Motor neuron (in vitro differentiated cells): ENCODE measurements around the gene GNAS-AS1. TPM values are rescaled to one million over a fixed set of nuclear protein-coding genes. Genes with fewer than 3 reads are reported as not detected.

Experiments
- ATAC-seq, 8 experiments: fragments of 200-7000 bp; cut with Tn5 transposase; replicated peaks in 6 of 8; 2 replicates each; pipeline ENCODE4 v1.8.0; 2021; ENCODE audit warnings: mild to moderate bottlenecking in 8 of 8, moderate library complexity in 8 of 8
- H3K27ac ChIP-seq, 2 donors: fragments of 250-450 bp; sonication (Bioruptor Pico); 2 replicates each; pipeline ENCODE4 v1.9.0; 2021; ENCODE audit warnings: antibody characterized with exemption in 2 of 2, mild to moderate bottlenecking in 2 of 2, moderate library complexity in 1 of 2
- H3K4me1 ChIP-seq, 2 donors: fragments of 250-450 bp; sonication (Bioruptor Pico); replicated peaks in 1 of 2; 2 replicates each; pipeline ENCODE4 v1.6.1; 2021; ENCODE audit warnings: antibody characterized with exemption in 2 of 2, mild to moderate bottlenecking in 2 of 2, moderate library complexity in 1 of 2
- H3K4me3 ChIP-seq, 5 donors: fragments of 250-450 bp; sonication (Bioruptor Pico); 2 replicates each; pipeline ENCODE4 v1.9.0; 2021; ENCODE audit warnings: antibody characterized with exemption in 5 of 5, mild to moderate bottlenecking in 5 of 5, moderate library complexity in 4 of 5
- WGBS, 10 experiments: fragments of 450-650 bp; shearing (Covaris generic); methylation state at CpG; one replicate each; pipeline ENCODE4 v1.0.0; 2022; 5-methylcytosine and 5-hydroxymethylcytosine counted together
- in situ Hi-C, 9 experiments: fragments of 400-800 bp; cut with MboI; loops; one replicate each; pipeline ENCODE4 v1.15.0; 2021; ENCODE audit warnings: low sequenced_read_pairs in 9 of 9, low pct_unique_long_range_greater_than_20kb in 2 of 9; ENCODE audit not compliant: unreplicated experiment in 9 of 9
- total RNA-seq, 8 experiments: library from RNA; unstranded; fragments of 300-600 nt; gene quantifications; 2 replicates each; pipeline versions ENCODE4 v1.2.3 to v1.2.4, GENCODE V29; 2022

GNAS-AS1 gene
- total RNA-seq, 8 experiments from 2014 or later: 0.50 to 5.0 (median 2.3) TPM

DNA sequence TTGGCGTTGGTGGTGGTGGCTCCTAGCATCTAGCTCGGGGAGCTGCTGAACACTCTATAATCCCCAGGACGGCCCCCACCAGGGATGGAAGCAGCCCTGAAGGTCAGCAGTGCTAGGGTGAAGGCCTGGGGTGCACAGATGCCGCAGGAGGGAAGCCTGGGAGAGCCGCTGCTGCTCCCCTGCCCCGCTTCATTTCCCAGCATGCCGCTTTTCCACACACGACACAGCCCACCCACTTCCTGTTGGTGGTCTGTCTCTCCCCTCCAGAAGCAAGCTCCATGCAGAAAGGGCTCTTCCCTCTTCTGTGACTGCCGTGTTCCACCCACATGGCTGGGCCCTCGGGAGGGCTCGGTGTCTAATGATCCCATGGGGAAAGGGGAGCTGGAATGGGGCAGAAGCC is 35.3 kb downstream of the GNAS-AS1 start:
- no peak overlapping the region for H3K27ac ChIP-seq
- H3K4me1 ChIP-seq: peaks cover 8% of the 10 kb centered on the region in 2 donors
- H3K4me3 ChIP-seq: no peak overlapping the region
- in situ Hi-C loops: no loop called here
- ATAC-seq: no peak
- WGBS, 10 experiments: 67 to 100% (median 85%) methylated on average over 1 to 6 of the region's 11 CpGs; no CpG with 5 or more reads in 4 of the 10 experiments

DNA sequence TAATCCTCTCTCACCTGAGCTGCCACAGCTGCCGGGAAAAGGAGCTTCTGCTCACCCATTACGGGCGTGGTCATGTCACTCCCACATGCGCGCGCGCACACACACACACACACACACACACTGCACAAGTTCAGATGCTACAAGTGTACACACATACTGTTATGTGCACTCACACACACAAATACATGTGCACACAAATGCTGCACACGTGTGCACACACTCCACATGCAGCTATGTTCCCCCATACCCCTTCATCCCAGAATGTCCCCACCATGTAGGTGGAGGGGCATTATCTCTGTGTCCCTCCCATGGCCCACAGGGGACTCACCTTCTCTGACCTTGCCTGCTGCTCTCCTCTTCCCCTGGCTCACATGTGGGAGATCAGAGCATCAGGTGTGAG is 37.3 kb downstream of the GNAS-AS1 start:
- WGBS, 10 experiments: 40 to 84% (median 83%) methylated on average over 1 to 8 of the region's 8 CpGs; no CpG with 5 or more reads in 7 of the 10 experiments
- no peak overlapping the region for H3K27ac ChIP-seq
- ATAC-seq: no peak
- in situ Hi-C loops: no loop called here
- H3K4me1 ChIP-seq: peaks cover 11 to 16% of the 10 kb centered on the region in 2 donors
- no peak overlapping the region for H3K4me3 ChIP-seq

- in situ Hi-C loops: no loop called here
- Histone ChIP-seq H3K4me3 (no peak overlapping the region), H3K4me1 (peaks cover 20 to 34% of the 10 kb centered on the region in 2 donors), H3K27ac (no peak overlapping the region)
- ATAC-seq: peak in 5 of 8 experiments; percentile 76 to 90 (median 89)
- WGBS, 10 experiments: 20 to 100% (median 88%) methylated on average over 1 to 10 of the region's 13 CpGs; no CpG with 5 or more reads in 3 of the 10 experiments
Observed at GRCh38 chr20:58811334-58811733, 39.4 kb downstream of the GNAS-AS1 start.

GRCh38 chr20:58810879-58811250 is 39.8 kb downstream of the GNAS-AS1 start:
- peak in 1 of 8 experiments; percentile 0 for ATAC-seq
- WGBS, 10 experiments: 45 to 100% (median 74%) methylated on average over 1 to 6 of the region's 10 CpGs; no CpG with 5 or more reads in 4 of the 10 experiments
- no peak overlapping the region for H3K27ac ChIP-seq
- H3K4me3 ChIP-seq: no peak overlapping the region
- in situ Hi-C loops: no loop called here
- H3K4me1 ChIP-seq: peaks cover 20 to 34% of the 10 kb centered on the region in 2 donors

DNA sequence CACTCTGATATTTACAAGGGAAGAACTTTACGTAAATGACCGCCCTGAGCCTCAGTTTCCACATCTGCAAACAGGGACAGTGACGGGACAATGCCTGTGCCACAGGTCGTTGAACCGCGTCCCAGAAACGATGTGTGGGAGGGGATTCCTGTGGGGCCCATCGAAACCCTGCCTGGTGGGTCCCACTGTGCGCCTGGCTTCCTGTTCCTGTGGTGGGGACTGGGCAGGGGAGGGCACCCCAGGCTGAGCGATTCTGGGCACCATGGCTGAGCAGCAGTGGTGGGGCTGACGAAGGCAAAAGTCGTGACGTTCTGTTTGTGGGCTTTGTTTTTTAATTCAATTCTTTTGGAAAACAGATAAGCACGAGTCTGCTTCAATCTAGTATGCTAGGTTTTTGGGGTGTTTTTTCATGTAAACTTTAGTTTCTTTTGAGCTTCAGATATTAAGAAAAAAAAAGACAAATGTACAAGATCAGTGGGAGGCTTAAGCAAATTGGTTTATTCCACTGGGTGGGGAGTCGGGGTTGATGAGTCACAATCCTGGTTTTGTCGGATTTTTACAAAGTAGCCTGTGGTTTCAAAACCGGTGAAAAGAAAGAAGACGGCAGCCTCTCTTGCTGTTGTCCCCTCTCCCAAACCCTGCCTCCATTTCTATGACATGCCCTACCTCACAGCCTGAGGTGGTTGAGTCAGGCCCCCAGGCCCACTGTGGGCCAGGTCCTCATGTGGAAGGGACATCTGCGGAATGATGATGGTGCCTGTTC is 40.4 kb downstream of the GNAS-AS1 start:
- 47 to 81% (median 68%) methylated on average over 1 to 13 of the region's 19 CpGs for WGBS, 10 experiments
- Histone ChIP-seq H3K4me3 (no peak overlapping the region), H3K27ac (no peak overlapping the region), H3K4me1 (peaks cover 20 to 34% of the 10 kb centered on the region in 2 donors)
- peak in 2 of 8 experiments; percentile 52 to 74 for ATAC-seq
- in situ Hi-C loops: no loop called here

DNA sequence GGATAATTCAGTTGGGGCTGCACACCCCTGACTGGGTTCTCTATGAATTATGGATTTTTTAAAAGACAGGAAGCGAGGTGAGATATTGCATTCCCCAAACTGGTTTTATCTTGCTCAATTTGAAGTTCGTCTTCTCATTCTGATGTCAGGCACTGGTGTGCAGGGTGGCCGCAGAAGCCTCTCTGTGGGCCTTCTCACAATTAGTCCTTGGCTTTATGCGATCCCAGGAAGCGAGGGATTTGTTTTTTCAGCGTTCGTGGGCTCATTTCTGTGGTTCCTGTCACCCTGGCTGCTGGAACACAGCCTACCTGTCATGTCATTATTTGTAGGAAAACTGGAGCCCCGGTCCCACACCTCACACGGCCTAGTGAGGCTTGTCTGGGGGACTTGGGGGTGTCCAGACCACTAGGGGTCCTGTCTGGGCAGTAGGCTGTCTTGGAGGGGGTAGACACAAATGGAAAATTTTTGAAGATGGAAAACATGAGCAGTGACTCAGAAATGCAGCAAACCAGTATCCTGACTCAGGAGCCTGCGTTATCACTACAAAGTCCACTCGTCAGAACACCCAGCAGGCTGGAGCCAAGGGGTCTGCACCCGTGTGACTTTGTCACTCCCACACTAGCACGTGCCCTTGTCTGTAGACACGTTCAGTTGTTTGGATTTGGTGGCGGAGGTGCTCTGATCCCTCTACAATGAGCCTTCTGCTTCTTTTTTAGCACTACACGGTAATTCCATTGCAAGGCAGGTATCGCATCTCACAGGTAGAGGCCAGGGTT is 42.2 kb downstream of the GNAS-AS1 start:
- in situ Hi-C loops: no loop called here
- 28 to 100% (median 72%) methylated on average over 1 to 10 of the region's 17 CpGs; no CpG with 5 or more reads in 2 of the 10 experiments for whole genome bisulfite sequencing, 10 experiments
- Histone ChIP-seq H3K27ac (peak overlapping the region in 1 of 2 donors; percentile 30), H3K4me3 (no peak overlapping the region), H3K4me1 (peaks cover 20 to 34% of the 10 kb centered on the region in 2 donors)
- ATAC-seq: peak in 5 of 8 experiments; percentile 20 to 75 (median 51)

DNA sequence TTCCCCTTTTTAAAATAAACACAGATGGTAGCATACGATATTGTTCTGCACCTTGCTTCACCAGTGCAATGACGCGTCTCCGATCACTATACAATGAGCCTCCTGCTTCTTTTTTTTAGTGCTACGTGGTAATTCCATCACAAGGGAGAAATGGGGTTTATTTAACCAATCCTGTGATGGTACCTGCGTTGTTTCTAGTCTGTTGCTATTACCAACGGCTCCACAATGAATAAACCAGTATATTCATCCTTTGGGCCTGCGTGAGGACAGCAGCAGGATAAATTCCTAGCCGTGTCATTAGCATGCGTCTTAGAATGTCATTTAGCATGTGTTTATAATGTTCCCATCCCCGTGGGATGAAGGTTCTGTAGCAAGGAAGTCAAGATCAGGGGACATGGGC is 42.9 kb downstream of the GNAS-AS1 start:
- peak in 4 of 8 experiments; percentile 6 to 19 (median 15) for ATAC-seq
- Histone ChIP-seq H3K4me1 (peaks cover 20 to 36% of the 10 kb centered on the region in 2 donors), H3K4me3 (no peak overlapping the region), H3K27ac (no peak overlapping the region)
- WGBS, 10 experiments: 66 to 100% (median 84%) methylated on average over 1 to 10 of the region's 11 CpGs; no CpG with 5 or more reads in 1 of the 10 experiments
- in situ Hi-C loops: no loop called here

- Histone ChIP-seq H3K4me3 (no peak overlapping the region), H3K27ac (no peak overlapping the region), H3K4me1 (peaks cover 11 to 28% of the 10 kb centered on the region in 2 donors)
- ATAC-seq: no peak
- in situ Hi-C loops: no loop called here
- 62 to 100% (median 95%) methylated on average over 1 to 8 of the region's 18 CpGs; no CpG with 5 or more reads in 3 of the 10 experiments for WGBS, 10 experiments
Observed at GRCh38 chr20:58803533-58803932, 47.2 kb downstream of the GNAS-AS1 start.

DNA sequence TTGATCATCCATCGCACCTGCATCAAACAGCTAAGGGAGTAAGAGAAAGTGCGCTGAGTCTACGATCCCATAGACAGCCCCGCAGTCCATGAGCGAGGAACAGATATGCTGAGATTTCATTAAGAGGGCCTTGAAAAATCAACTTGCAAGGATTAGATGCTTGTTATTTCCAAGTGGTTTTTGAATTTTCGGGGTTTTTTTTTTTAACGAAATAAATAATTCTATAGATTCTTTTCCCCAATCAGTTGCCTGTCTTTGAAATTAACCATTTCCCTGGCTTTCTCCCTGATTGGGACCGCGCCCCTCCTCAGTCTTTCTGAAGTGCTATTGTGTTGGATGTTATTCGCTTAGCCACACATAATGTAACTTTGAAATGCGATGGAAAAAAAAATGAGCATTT is 48.6 kb downstream of the GNAS-AS1 start:
- in situ Hi-C loops: no loop called here
- ATAC-seq: no peak
- WGBS, 10 experiments: 31 to 82% (median 70%) methylated on average over 4 to 11 of the region's 11 CpGs; no CpG with 5 or more reads in 1 of the 10 experiments

GRCh38 chr20:58800134-58800871 is 50.4 kb downstream of the GNAS-AS1 start:
- peaks cover 11 to 22% of the 10 kb centered on the region in 2 donors for H3K4me1 ChIP-seq
- no peak overlapping the region for H3K27ac ChIP-seq
- no peak overlapping the region for H3K4me3 ChIP-seq
- ATAC-seq: no peak
- in situ Hi-C loops: no loop called here
- 50 to 100% (median 67%) methylated on average over 1 to 12 of the region's 22 CpGs; no CpG with 5 or more reads in 4 of the 10 experiments for WGBS, 10 experiments

More for the DNA sequence above, 48.6 kb downstream of the GNAS-AS1 start:
- no peak overlapping the region for H3K4me3 ChIP-seq
- H3K27ac ChIP-seq: no peak overlapping the region
- peaks cover 11 to 27% of the 10 kb centered on the region in 2 donors for H3K4me1 ChIP-seq

- no peak overlapping the region for H3K4me3 ChIP-seq
- no peak overlapping the region for H3K27ac ChIP-seq
- in situ Hi-C loops: no loop called here
- 40 to 80% (median 62%) methylated on average over 1 to 21 of the region's 26 CpGs; no CpG with 5 or more reads in 1 of the 10 experiments for WGBS, 10 experiments
- peaks cover 11 to 23% of the 10 kb centered on the region in 2 donors for H3K4me1 ChIP-seq
- ATAC-seq: peak; percentile 52 to 98 (median 70)
Observed at GRCh38 chr20:58797371-58798338, 53.0 kb downstream of the GNAS-AS1 start.

DNA sequence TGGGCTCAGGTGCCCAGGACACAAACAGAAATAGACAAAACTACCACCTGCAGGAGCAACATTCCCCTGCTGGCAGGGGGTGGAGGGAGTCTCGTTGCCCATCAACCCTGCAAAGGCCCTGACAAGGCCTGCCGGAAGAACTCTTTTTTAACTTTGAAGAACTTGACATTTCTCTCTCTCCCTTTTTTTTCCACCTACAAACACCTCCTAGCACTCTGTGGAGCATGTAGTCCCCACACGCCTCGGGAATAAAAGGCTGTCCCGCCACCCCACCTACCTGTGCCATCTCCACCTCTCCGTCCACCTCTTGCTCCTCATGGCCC is 54.8 kb downstream of the GNAS-AS1 start:
- peaks cover 11 to 17% of the 10 kb centered on the region in 2 donors for H3K4me1 ChIP-seq
- 40 to 93% (median 80%) methylated on average over 1 to 3 of the region's 6 CpGs; no CpG with 5 or more reads in 7 of the 10 experiments for WGBS, 10 experiments
- H3K4me3 ChIP-seq: no peak overlapping the region
- H3K27ac ChIP-seq: no peak overlapping the region
- in situ Hi-C loops: no loop called here
- ATAC-seq: no peak
